Measurements from ENCODE around the gene ZNF33B.

ZNF33B gene

GRCh38 chr10:42638821-42639270 is 476 bp upstream of the ZNF33B start:
- H3K4me3 ChIP-seq (ENCODE audit: low read depth, low read length), result peak overlapping the region; percentile 99
- no peak for TF ChIP-seq CTCF (IDR thresholded peaks at IDR 0.05; ENCODE audit: low read depth, low read length, missing control alignments)
- DNase-seq (ENCODE audit: low read depth), result no peak

- no peak for TF ChIP-seq CTCF (IDR thresholded peaks at IDR 0.05; ENCODE audit: low read depth, low read length, missing control alignments)
- DNase-seq (ENCODE audit: low read depth), result no peak
- peak overlapping the region; percentile 99 for H3K4me3 ChIP-seq (ENCODE audit: low read depth, low read length)
These were observed 719 bp downstream of the ZNF33B start for GRCh38 chr10:42637648-42638054.

- no peak for TF ChIP-seq CTCF (IDR thresholded peaks at IDR 0.05; ENCODE audit: low read depth, low read length, missing control alignments)
- no peak for DNase-seq (ENCODE audit: low read depth)
These were observed 1.2 kb downstream of the ZNF33B start for GRCh38 chr10:42637142-42637541.

GRCh38 chr10:42635098-42635497 is 3.3 kb downstream of the ZNF33B start:
- TF ChIP-seq CTCF (IDR thresholded peaks at IDR 0.05; ENCODE audit: low read depth, low read length, missing control alignments), result no peak
- H3K4me3 ChIP-seq (ENCODE audit: low read depth, low read length), result no peak overlapping the region
- no peak for DNase-seq (ENCODE audit: low read depth)

More at GRCh38 chr10:42637142-42637541, 1.2 kb downstream of the ZNF33B start:
- H3K4me3 ChIP-seq (ENCODE audit: low read depth, low read length), result peak overlapping the region; percentile 99; the same call in 1 of the 2 replicates

GRCh38 chr10:42632564-42632963 is 5.8 kb downstream of the ZNF33B start:
- DNase-seq (ENCODE audit: low read depth), result no peak
- no peak overlapping the region for H3K4me3 ChIP-seq (ENCODE audit: low read depth, low read length)
- TF ChIP-seq CTCF (IDR thresholded peaks at IDR 0.05; ENCODE audit: low read depth, low read length, missing control alignments), result no peak

GRCh38 chr10:42630537-42631134 is 7.7 kb downstream of the ZNF33B start:
- DNase-seq (ENCODE audit: low read depth), result no peak
- no peak for TF ChIP-seq CTCF (IDR thresholded peaks at IDR 0.05; ENCODE audit: low read depth, low read length, missing control alignments)
- no peak overlapping the region for H3K4me3 ChIP-seq (ENCODE audit: low read depth, low read length)

- TF ChIP-seq CTCF (IDR thresholded peaks at IDR 0.05; ENCODE audit: low read depth, low read length, missing control alignments), result no peak
- no peak for DNase-seq (ENCODE audit: low read depth)
- H3K4me3 ChIP-seq (ENCODE audit: low read depth, low read length), result no peak overlapping the region
These were observed 14.4 kb downstream of the ZNF33B start for GRCh38 chr10:42623929-42624328.
